ENCODE measurements around the gene PHKG2.

The PHKG2 gene

DNA sequence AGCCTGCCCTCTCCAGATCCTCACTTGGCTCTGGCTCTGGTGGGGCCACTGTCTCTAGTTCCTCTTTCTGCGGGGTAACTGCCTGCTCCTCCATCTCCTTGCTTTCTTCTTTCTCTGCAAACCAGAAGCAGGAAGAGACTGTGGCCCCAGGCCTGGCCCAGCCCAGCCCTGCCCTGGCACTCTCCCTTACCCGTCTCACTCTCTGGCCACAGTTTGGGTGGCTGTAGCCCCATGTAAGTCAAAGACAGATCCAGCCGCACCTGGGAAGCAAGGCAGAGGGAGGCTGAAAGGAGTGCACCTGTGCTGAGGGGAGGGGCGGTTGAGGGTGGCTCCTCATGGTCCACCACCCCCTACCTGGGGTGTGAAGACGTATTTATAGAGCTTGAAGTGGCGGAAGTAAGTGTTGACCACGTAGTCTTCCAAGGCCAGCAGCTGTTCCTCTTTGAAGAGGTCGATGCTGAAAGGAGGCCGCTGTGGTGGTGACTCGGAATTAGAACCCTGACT, 10.8 kb downstream of the PHKG2 start:
- no peak for DNase-seq

GRCh38 chr16:30760001-30760559, 11.9 kb downstream of the PHKG2 start:
- DNase-seq, result no peak

DNA sequence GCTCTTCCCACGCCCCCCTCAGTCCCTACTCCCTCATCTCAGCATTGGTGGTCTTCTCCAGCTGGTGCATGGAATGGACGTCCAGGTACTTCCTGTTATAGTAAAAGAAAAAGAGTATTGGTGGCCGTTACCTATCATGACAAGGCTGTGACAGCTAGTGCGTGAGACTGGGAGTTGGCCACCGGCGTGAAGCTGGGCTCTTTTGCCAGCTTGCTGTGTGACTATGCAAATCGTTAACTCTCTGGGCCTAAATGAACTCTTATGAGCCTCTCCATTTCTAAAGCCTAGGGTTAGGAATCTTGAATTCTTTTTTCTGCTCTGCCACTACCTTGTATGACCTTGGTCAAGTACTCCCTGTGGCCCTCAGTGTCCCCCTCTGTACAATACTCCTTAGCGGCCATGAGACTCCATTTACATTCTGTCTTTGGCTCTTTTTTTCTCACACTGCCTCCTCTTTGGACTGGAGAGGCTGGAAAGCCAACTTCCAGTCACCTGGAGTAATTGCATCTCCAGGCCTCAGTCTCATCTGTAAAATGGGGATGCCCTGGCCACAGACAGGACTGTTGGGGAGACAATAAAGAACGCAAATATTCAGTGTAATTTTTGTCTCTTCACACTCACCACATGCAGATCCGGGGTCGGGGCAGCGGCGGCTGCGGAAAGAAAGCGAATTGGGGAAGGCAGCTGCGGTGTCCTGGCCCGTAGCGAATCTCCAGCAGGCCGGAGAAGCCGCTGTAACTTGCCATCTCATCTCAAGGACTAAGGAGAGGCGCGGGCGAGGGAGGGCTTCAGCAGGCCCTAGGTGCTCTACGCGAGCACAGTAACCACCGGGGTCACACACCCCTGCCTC, 12.6 kb downstream of the PHKG2 start:
- no peak for DNase-seq

DNA sequence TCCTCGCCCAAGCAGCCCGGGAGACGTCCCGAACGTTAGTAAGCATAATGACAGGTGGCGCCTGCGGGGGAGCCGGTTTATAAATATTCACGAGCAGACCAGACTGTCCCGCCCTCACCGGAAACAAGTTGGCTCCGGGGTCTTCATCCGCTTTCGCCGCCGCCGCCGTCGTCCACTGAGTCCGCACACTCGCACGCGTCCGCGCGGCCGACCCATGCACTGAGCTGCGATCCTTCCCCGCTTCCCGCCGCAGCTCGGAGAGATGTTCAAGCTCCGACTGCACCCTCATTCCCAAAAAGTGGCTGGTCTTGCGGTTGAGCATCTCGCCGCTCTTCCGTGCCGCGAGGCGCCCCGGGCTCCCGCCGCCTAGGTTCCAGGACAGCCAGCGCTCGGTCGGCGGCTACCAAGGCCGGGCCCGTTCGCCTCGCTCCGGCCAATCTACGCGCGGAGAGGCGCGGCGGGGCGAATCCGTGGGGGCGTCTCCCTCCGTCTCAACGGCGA, 13.3 kb downstream of the PHKG2 start:
- peak; percentile 37 for DNase-seq

DNA sequence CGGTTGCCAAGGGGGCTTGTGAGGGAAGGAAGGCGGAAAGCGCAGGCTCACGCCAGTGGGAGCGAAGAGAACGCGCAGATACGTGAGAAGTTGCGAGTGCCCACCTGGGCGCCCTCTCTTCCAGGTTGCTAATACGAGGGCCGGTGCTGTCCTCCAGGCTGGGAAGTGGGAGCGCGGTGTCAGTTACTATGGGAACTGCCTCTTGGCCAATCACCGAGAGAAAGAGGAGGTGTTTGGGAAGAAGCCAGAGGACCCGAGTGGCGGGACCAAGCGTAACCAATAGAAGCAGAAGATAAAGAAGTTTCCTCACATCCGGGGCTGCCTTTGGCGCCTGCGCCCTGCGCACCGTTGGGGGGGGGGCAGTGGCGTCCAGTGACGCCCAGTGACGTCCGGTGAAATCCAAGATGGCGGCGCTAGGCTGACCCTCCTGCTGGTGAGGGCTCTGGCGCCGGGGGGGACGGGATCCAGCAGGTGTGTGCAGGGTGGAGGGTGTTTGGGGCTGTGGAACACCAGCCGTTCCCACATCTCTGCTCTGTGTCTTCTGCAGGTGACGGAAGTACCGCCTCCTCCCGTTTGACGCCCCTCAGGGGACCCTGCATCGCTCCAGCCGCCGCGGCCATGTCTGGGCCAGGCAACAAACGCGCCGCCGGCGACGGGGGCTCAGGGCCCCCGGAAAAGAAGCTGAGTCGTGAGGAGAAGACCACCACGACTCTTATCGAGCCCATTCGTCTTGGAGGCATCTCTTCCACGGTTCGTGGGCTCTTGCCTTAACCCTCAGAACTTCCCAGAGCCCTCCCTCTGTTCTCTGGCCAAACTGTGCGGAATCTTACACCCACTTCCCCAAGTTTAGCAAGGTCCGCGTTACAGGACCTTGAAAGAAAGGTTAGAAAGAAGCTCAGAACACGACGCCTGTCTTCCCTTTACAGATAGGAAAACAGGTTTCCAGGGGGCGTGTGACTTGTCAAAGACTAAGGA, 14.0 kb downstream of the PHKG2 start, which contains the start of the genes CFAP119 and RNF40:
CFAP119 (minus strand) TSS at position 135 of the 975 bp plus-strand sequence. CDS start 314 bp downstream, outside the sequence.
RNF40 (plus strand) TSS at position 395 of the 975 bp plus-strand sequence; CDS start at position 619, 224 bp downstream.
- DNase-seq, result peak; percentile 92

DNA sequence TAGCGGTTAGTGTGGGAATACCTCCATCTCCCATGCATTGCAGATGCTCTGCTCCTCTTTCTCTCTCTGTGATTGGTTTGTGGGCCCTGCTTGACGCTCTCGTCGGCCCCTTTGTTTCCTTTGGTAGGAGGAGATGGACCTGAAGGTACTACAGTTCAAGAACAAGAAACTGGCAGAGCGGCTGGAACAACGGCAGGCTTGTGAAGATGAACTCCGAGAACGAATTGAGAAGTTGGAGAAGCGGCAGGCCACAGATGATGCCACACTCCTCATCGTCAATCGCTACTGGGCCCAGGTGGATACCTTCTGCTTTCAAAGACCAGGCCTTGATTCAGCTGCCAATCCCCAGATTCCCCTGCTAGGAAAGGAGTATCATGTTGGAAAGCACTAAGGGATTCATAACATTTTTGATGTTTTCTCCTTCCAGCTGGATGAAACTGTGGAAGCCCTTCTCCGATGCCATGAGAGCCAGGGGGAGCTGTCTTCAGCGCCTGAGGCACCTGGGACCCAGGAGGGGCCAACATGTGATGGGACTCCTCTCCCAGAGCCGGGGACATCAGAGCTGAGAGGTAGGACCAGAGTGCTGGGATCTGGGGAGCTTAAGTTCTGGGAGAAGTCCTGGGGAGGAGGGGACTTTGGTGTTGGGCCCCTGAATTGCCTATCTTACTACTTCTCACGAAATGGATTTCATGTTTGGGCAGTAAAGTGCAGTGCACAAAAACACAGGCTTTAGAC, 14.9 kb downstream of the PHKG2 start:
- no peak for DNase-seq

DNA sequence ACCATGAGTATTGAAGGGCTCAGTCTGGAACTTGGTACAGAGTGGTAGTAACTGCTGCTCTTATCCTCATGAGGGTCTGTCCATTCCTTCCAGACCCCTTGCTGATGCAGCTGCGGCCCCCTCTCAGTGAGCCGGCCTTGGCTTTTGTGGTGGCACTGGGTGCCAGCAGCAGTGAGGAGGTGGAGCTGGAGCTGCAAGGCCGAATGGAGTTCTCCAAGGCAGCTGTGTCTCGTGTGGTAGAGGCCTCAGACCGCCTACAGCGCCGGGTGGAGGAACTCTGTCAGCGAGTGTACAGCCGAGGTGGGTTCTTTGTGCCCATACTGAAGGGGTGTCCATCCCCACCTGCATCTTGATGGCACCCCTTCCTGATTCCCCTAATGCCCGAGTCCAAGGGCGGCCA, 15.9 kb downstream of the PHKG2 start:
- DNase-seq, result no peak

- DNase-seq, result no peak
Observed at GRCh38 chr16:30764816-30765465, 16.7 kb downstream of the PHKG2 start.

- no peak for DNase-seq
Observed at GRCh38 chr16:30766206-30766932, 18.1 kb downstream of the PHKG2 start.

DNA sequence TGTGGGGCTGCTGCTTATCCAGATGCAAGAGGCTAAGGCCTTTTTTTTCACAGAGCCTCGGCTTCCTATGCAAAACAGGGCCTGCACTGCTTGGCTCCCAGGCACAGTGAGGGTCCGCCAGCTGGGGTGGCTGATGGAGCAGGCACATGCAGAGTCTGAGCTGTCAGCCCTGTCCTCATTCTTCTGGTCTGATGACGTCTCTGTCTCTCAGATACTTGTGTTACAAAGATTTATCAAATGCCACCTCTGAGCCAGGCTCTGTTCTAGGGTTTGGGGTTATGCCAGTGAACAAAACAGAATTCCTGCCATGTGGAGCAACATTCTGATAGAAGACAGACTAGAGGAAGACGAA, 18.7 kb downstream of the PHKG2 start:
- no peak for DNase-seq

DNA sequence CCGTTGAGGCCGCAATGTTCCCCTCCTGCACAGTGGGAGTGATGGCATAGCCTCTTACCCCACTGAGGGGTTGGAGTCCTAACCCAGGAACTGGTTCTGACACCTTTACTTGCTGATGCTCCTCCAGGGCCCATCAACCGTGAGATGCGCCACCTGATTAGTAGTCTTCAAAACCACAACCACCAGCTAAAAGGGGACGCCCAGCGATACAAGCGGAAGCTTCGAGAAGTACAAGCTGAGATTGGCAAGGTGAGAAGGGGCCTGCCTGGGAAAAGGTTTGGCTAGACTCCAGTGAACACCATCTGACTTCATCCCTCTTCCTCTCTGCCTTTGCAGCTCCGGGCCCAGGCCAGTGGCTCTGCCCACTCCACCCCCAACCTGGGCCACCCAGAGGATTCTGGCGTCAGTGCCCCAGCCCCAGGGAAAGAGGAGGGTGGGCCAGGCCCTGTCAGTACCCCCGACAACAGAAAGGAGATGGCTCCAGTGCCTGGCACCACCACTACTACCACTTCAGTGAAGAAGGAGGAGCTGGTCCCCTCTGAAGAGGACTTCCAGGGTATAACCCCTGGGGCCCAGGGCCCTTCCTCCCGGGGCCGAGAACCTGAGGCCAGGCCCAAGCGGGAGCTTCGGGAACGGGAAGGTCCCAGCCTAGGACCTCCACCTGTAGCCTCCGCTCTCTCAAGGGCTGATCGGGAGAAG, 19.7 kb downstream of the PHKG2 start:
- DNase-seq, result no peak

DNA sequence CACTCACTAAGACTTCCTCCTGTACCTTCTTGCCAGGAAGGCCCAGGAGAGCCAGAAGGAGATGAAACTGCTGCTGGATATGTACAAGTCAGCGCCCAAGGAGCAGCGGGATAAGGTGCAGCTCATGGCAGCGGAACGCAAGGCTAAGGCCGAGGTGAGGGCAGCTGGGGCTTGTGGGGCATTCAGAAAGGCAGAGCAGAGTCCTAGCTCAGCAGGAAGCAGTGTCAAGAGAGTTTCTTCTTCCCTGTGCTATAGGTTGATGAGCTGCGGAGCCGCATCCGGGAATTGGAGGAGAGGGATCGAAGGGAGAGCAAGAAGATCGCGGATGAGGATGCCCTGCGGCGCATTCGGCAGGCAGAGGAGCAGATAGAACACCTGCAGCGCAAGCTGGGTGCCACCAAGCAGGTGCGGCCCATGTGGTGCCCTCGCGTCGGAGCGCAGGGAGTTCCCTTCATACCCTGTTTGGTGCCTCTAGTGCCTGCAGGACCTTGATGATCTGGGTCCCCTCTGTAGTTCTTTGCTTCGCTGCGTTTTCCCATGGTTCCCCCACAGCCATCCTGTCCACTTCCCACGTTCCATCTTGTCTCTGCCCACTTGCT, 20.5 kb downstream of the PHKG2 start:
- DNase-seq, result no peak

DNA sequence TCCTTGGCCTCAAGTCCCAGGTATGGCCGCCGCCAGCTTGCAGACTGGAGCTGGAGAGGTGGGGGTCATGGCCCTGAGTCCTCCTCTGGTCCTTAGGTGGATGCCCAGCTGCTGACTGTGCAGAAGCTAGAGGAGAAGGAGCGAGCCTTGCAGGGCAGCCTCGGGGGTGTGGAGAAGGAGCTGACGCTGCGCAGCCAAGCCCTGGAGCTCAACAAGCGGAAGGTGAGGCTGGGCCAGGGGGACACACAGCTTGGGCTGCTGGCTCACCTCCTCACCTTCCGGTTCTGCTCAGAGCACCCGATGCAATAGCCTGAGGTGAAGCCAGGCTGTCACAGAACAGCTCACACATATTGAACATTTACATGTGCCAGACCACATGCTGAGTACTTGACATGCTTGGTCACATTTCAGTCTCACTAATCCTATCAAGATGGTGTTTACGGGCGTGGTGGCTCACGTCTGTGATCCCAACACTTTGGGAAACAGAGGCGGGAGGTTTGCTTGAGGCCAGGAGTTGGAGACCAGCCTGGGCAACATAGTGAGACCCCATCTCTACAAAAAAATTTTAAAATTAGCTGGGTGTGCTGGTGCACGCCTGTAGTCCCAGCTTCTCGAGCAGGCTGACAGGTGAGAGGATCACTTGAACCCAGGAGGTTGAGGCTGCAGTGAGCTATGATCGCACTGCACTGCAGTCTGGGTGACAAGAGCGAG, 21.3 kb downstream of the PHKG2 start:
- DNase-seq, result no peak

GRCh38 chr16:30771726-30772125, 23.5 kb downstream of the PHKG2 start:
- no peak for DNase-seq

DNA sequence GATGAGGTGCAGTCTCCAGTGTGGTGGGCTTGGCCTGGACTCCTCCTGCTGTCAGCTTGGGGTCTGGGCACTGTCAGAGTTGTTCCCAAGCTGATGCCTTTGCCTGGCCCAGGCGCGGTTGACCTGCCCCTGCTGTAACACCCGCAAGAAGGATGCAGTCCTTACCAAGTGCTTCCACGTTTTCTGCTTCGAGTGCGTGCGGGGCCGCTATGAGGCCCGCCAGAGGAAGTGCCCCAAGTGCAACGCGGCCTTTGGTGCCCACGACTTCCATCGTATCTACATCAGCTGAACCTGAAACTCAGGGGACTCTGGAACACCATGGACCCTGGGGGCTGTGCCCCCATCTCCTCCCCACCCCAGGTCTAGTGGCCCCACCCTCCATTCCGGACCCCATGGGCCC, 25.6 kb downstream of the PHKG2 start:
- no peak for DNase-seq

DNA sequence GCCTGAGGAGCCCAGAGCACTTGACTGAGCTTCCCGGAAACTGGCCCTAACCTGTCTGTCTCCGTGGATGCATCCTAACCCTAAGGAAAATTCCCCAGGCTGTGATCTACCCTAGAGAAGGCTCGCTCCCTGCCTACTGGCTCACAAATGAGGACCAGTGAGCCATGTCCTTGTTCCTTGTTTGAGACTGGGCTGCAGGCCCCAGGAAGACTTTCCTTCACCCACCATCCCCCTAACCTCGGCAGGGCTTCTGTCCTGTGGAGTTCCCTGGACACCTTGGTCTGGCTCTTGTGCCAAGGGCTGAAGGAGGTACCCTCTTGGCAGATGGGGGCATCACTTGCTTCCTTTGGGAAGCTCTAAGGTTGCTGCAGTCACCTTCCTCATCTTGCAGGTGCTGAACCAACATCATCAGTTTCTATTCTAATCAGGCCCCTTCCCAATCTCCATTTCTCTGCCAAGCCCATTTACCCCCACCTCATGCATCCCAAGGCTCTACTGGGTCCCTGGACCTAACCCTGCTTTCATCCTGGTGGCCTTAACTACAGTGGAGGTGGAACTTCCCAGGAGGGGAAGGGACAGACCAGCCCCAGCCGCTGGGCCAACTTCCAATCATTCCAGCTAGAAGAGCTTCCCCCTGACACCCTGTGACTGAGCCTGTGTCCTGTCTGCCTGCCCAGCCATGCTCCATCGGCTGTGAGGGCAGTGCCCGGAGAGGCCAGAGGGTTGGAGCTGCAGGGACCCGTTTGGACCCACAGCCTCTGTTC, 26.3 kb downstream of the PHKG2 start:
- DNase-seq, result no peak

DNA sequence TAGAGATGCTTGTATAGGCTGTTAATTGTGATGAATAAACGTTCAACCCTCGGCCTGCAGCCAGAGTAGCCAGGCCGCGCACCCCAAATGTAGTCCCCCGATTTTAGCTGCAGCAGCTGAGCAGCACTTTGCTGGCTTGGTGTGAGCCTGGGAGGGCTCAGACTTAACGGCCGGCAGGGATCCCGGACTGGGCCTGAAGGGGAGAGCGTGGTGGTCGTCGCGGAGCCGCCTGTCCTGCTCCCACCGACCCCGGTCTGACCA, 26.8 kb downstream of the PHKG2 start:
- DNase-seq, result no peak

GRCh38 chr16:30775392-30776188, 27.4 kb downstream of the PHKG2 start:
- peak; percentile 71 for DNase-seq
